HG03439 (cell line): ENCODE results near the gene MKS1.
A peak's percentile ranks its signal among the peaks of the same experiment; 100 is the strongest.

Experiments used
- ATAC-seq: cut with Tn5 transposase; IDR thresholded peaks from one replicate; pipeline ENCODE4 v1.9.1; 2021; ENCODE audit warnings: mild to moderate bottlenecking, moderate library complexity; ENCODE audit not compliant: unreplicated experiment

The MKS1 gene

DNA sequence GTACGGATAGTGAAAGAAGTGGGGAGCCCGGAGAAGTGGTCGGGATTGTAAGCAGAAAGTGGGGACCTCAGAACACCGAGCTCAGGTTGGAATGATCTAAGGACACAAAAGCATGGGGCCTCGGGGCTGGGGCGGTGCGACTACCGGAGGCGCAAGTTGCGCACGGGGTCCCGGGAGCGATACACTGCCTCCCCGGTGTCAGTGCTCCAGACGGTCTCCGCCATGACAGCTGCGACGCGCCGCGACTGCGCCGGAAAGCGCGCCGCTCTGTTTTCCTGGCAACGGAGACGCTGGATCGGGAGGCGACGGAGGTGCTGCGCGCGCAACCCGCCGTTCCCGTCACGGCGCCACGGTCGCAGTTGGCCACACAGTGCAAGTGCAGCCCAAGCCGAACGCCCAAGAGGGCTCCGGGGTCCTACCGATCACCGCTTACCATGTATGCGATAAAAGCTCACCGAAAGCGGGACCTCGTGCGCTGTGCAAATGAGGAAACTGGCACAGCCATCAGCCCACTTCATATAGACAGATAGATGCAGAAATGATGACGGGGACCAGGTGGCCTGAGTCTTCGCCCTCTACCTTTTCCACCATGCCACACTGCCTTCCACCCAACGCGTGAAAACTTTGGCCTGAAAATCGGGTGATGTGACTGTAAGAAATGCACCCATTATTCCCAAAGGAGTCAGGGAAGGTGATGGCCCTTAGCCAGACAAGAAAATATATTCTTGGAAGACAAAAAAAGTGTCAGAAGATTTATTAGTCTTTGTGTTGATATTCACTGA, at the start of gene MKS1:
Gene MKS1 (minus strand): TSS at position 249 of the 782 bp plus-strand sequence. CDS start 25 bp downstream, at position 224.
- peak; percentile 97 for ATAC-seq

DNA sequence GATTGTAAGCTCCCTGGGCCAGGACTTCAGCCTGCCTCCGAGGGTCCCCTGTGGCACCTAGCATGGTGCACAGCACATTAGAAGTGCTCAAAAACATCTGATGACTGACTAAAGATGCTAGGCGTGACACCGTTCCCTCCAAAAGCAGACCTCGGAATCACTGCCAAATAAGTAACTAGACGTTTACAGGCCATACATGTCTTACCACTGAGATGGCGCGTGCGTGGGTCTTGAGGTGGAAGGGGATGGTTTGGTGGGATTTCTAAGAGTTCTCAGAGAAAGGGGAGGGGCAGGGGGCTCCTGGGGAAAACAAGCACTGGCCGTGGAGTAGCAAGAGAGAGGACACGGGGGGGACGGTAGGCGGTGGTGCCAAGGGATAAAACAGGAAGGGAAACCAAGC, 49.3 kb upstream of the MKS1 start:
- ATAC-seq = no peak

DNA sequence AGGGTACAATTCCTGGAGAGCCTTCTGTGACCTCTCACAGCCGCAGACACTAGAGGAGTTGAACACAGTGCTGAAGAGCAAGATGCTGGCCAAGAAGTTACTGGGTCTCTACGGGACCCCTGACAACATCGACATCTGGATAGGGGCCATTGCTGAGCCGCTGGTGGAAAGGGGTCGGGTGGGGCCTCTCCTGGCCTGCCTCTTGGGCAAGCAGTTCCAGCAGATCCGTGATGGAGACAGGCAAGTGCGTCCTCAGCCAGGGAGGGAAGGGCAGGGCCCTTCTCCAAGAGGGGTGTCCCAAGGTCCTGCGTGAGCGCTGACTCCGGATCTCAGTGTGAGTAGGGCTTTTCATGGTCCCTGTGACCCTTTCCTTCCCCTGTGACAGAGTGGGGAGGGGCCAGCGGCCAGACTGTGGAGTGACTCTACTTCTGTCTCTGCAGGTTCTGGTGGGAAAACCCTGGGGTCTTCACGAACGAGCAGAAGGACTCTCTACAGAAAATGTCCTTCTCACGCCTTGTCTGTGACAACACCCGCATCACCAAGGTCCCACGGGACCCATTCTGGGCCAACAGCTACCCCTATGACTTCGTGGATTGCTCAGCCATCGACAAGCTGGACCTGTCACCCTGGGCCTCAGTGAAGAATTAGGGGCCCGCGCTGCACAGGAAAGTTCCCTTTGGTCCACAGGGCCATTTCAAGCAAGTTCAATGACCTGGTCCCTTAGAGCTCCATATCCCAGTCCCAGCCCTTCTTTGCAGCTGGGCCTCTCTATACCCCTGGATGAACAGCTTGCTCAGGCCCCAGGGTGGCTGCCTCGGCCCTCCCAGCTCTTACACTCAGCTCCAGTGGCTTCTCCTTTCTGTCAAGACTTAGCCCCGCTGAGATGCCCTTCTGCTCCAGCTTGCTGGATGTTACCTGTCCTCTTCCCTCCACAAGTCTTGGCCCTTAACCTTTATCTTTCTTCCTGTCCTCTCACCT, 48.6 kb upstream of the MKS1 start:
- ATAC-seq = no peak

DNA sequence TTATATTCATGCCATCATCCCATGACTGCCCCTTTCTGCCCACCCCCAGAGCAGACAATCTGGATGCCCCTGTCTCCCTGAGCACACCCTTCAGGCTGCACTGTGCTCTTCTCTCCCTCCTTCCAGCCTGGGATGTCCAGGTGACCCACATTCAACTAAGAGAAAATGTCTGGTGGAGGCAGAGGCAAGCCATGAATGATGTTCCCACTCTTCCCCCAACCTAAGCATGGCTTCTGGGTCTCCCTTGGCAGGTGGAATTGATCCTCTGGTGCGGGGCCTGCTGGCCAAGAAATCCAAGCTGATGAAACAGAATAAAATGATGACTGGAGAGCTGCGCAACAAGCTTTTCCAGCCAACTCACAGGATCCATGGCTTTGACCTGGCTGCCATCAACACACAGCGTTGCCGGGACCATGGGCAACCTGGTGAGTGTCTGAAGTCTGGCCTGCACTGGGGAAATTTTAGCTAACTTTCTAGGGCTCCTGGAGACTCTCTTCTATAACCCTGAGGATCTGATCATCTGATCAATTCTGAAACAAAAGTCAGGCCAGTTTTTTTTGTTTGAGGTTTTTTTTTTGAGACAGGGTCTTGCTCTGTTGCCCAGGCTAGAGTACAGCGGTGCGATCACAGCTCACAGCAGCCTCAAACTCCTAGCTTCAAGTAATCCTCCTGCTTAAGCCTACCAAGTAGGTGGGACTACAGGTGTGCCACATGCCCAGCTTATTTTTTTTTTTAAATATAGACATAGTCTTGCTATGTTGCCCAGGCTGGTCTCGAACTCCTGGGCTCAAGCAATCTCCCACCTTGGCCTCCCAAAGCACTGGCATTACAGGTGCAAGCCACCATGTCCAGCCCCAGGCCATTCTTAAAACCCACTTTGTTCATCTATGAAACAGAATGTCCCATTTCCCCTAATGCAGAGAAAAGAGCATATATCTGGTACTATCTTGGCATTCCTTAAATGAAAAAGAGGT, 47.1 kb upstream of the MKS1 start:
- no peak for ATAC-seq

DNA sequence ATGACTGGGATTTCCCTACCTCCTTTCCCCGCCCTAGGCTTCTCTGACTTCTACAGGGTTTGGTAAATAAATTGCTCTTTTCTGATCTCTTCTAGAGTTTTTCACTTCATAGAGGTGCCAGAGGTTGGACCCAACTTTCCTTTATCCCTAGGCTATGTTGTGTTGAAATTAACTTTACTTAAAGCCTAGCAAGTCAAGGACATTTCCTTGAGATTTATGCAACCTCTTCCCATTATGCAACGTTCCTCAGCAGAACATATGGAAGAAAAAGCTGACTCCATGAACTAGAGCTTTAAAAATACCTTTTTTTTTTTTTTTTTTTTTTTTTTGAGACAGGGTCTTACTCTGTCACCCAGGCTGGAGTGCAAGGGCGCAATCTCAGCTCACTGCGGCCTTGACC, 46.2 kb upstream of the MKS1 start:
- no peak for ATAC-seq

DNA sequence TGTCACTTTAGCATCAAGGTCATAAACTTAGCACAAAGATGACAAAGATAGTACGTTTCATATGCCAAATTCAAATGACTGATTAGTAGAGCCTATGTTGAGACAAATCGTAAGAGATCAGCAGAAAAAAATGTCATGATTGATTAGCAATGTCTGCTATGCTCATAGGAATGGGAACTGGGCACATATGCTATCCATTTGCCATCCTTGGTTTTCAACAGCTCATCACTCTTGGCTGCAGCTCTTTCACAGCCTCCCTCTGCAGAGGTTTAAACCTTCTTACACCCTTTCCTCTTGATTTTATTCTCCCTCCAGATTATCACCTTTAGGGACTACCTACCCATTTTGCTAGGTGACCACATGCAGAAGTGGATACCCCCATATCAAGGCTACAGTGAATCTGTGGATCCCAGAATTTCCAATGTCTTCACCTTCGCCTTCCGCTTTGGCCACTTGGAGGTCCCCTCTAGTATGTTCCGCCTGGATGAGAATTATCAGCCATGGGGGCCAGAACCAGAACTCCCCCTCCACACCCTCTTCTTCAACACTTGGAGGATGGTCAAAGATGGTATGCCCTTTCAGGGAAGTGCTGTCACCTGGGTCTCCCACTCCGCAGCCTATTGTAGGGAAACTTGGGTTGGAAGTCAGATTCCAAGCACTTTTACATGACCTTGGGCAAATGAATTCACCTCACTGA, 45.5 kb upstream of the MKS1 start:
- no peak for ATAC-seq

DNA sequence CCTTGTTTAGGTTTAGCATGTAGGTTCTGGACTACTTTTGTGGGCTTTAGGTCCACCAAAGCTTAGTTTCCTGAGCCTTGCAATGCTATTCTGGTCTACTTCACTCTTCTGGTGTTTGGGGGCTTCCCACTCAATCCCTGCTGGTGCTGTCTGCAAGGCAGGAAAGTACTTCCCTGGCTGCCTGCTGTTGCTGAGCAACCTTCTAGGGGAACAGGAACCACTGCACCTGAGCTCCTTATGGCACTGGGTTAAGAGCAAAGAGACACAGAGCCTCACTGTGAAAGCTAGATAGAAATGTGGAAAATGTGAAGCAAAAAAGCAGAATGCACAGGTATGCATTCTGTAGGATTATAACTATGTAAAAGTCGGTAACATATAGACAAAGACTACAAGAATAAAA, 44.7 kb upstream of the MKS1 start:
- no peak for ATAC-seq

DNA sequence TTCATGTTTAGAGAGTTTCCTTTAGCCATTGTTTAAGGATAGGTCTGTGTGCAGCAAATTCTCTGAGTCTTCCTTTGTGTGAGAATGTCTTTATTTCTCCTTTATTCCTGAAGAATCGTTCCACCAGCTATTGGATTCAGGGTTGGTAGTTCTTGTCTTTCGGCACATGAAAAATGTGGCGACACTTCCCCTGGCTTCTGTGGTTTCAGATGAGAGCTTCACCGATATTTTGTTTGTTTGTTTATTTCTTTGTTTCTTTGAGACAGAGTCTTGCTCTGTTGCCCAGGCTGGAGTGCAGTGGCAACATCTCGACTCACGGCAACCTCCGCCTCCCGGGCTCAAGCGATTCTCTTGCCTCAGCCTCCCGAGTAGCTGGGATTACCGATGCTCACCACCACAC, 43.1 kb upstream of the MKS1 start:
- ATAC-seq = no peak

DNA sequence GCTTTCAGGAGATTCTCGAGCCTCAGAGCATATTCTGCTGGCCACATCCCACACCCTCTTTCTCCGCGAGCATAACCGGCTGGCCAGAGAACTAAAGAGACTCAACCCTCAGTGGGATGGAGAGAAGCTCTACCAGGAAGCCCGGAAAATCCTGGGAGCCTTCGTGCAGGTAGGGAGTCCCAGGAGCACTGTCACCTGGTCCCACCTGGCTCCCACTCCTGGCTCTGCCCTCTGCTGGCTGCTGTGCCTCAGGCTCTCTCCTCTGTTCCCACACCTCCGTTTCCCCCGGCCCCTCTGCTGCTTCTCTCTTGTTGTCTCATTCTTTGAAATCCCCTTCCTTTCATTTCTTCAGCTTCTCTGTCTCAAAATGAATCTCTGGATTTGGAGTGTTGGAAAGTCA, 35.7 kb upstream of the MKS1 start:
- no peak for ATAC-seq

DNA sequence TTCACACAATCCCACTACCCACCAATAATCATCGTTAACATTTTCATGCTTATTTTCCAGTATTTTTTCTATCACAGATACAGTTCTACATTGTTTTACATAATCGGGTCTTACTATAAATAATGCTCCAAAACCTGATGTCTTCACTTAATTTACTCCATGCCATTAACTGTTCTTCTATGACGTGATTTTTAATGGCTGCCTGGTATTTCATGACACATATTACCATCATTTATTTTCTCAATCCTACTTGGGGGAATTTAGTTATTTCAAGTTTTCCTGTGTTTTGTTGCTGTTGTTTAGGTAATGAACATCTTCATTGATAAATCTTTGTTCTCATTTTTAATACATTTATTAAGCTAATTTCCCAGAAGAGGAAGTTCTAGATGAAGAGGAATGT, 34.0 kb upstream of the MKS1 start:
- no peak for ATAC-seq

DNA sequence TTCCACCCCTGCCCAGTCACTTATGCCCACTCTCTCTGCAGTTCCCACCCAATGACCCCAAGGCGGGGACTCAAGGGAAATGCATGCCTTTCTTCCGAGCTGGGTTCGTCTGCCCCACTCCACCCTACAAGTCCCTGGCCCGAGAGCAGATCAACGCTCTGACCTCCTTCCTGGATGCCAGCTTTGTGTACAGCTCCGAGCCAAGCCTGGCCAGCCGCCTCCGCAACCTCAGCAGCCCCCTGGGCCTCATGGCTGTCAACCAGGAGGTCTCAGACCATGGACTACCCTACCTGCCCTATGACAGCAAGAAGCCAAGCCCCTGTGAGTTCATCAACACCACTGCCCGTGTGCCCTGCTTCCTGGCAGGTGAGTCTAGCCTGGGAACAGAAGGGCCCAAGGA, 33.1 kb upstream of the MKS1 start:
- no peak for ATAC-seq

DNA sequence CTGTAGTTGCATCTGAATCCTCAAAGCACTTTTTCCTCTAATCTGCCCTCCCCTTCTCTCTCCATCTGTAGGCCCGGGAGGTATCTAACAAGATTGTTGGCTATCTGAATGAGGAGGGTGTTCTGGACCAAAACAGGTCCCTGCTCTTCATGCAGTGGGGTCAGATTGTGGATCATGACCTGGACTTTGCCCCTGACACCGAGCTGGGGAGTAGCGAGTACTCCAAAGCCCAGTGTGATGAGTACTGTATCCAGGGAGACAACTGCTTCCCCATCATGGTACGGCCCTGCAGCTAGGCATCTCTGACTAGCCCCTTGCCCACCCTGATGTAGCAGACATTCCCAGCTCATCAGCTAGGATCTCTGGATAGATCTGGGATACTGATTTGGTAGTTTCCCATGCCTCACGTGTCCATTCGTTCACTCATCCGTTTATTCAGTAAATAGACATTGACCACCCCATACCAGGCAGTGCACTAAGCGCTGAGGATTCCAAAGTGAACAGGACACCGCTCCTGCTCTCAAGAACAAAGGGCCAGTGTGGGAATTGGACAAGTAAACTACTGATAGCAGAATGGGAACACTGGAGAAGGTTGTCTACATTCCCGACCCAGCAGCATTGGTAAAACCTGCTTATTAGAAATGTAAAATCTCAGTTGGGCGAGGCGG, 31.4 kb upstream of the MKS1 start:
- ATAC-seq = no peak

DNA sequence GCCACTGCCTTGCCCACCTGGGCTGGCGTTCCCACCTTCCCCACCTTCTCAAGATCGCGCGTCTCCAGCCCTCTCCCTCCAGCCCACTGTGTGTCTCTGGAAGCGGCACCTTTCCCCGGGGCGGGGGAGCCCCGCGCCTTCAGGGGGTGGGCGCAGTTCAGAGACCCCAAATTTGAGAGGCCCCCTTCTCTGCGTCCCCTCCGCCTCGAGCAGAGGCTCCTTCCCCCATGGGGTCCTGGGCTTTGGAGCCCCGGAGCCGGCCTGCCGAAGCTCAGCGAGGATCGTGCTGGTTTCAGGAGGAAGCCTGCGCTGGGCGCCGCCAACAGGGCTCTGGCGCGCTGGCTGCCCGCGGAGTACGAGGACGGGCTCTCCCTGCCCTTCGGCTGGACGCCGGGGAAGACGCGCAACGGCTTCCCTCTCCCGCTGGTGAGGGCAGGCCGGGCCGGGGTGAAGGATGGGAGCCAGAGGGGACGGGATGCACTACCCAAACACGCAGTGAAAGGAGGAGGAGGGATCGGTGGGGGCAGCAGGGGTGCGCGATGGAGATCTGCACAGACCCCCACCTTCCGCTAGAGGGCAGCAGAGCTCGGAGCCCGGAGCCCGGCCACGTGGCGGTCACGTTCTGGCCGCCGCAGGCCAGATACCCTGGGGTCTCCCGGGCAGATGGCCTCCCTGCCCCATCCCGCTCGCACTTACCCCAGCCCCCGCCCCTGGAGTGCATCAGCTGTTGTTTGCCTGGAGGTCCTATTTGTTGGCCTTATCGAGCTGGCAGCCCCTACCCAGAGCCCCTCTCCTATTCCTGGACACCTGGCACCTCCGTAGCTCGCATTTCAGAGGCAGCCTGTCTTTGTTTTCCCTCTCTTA, 30.4 kb upstream of the MKS1 start:
- ATAC-seq = no peak

DNA sequence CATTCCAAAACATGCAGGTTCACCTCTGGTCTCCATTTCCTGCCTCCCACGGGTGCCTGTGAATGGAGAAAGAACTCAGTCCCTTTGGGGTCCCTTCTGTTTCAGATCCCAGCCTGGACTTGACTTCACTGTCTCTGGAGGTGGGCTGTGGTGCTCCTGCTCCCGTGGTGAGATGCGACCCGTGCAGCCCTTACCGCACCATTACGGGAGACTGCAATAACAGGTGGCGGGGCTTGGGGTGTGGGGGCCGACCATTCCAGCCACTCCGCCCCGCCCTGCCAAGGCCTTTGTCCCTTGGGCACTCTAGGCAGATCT, 29.9 kb upstream of the MKS1 start:
- no peak for ATAC-seq

DNA sequence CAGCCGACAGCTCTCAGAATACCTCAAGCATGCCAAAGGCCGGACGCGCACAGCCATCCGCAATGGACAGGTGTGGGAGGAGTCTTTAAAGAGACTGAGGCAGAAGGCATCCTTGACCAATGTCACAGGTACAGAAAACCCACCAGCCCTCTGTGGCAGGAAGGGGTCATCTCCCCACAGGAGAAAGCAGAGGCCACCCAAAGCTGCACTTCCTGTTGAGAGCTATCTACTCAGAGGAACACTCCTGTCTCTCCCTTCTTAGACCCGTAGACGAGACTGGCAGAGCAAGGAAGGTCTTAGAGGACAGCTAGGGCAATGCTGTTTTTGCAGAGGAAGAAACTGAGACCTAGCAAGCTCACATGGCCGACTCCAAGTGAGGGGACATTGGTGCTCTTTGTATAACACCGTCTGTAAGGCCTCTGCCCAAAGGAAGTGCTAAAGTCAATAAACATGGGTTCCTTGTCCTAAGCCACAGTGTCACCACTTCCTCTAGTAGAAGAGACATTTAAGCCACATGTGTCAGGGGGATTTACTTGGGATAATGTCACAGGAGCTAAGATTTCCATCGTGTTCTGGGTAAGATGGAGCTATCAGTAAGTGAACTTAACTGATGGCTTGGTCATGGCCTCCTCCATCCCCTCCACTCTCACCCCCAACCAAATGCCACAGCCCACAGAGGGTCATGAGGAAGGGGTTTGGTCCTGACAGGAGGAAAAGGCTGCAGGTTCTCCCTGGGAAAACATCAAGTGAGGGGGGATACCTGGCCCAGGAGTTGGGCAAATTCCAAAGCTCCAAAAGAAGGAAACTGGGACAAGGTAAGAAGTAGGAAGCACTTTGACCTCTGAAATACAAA, 28.7 kb upstream of the MKS1 start:
- no peak for ATAC-seq

DNA sequence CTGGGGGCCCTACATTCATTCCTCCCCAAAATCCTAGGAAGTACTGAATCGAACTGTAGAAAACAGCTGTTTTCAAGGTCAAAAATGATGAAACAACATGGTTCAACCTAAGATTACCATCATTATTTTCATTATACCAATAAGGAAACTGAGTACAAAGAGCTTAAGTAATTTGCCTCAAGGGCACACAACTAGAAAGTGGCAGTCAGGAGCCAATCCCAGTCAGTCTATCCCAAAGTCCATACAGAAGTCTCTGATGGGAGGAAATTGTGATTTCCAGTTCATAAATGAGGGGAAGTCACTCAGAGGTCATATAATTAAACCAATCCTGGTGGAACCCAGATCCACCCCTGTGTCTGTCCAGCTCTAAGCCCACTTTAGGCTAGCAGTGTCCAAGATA, 27.7 kb upstream of the MKS1 start:
- ATAC-seq = no peak

DNA sequence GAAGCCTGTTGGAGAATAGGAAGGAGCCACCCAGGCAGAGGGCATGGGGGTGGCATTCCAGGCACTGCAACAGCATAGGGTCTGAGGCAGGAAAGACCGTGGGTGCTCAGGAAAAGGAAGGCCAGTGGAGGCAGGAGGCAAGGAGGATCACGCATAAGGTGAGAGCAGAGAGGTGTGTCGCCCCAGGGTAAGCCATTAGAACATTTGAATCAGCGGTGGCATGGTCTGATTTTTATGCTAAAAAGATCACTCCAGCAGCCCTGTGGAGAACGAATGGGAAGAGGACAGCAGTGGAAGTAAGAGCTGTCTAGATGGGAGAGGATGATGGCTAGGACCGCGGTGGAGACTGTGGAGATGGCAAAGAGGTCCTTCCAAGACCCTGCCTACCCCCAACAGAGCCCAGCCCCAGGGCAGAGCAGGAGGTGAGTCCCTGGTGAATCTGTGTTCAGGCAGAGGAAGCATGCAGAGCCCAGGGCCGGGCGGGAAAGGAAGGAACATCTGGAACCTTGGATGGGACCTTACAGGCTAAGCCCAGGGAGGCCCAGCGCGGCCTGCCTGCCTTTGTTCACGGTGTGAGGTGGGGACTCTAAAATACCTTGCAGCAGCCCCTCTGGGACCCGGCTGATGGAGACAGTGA, 27.2 kb upstream of the MKS1 start:
- ATAC-seq = no peak
